GM23248 (cell line): Measurements from ENCODE around the gene PAQR8.

Experiments
- EZH2 ChIP-seq: fragments of 200-600 bp; sonication (generic); IDR thresholded peaks from 2 replicates; pipeline ENCODE4 v1.6.1; 2018; ENCODE audit warnings: antibody characterized with exemption, mild to moderate bottlenecking; ENCODE audit not compliant: insufficient read depth, poor library complexity, severe bottlenecking
- EZH2phosphoT487 ChIP-seq: fragments of 200-600 bp; sonication (generic); IDR thresholded peaks from 2 replicates; pipeline ENCODE4 v1.6.1; 2018; ENCODE audit warnings: antibody characterized with exemption, moderate library complexity, mild to moderate bottlenecking, low read depth; ENCODE audit not compliant: insufficient read depth

GRCh38 chr6:52390361-52390727 lies 28.4 kb downstream of the PAQR8 start:
- no peak for TF ChIP-seq EZH2phosphoT487
- no peak for TF ChIP-seq EZH2
